SKM-1 (cell line): ENCODE data around the gene IFNB1.

Experiments used
- DNase-seq: peaks from one replicate; lab custom pipeline; 2025; ENCODE audit not compliant: unreplicated experiment; lab: John Stamatoyannopoulos, UW

IFNB1 gene

GRCh38 chr9:21077781-21078180, at the start of gene IFNB1:
IFNB1 (minus strand) TSS chr9:21077942; CDS start chr9:21077869, 73 bp downstream.
- no peak for DNase-seq

GRCh38 chr9:21121595-21122251, 44.0 kb upstream of the IFNB1 start:
- no peak for DNase-seq

GRCh38 chr9:21121079-21121478, 43.3 kb upstream of the IFNB1 start:
- no peak for DNase-seq

- DNase-seq = peak; percentile 91
These were observed 41.5 kb upstream of the IFNB1 start for GRCh38 chr9:21119093-21119770.

GRCh38 chr9:21114311-21114710, 36.6 kb upstream of the IFNB1 start:
- no peak for DNase-seq

GRCh38 chr9:21110708-21111576, 33.2 kb upstream of the IFNB1 start:
- peak; percentile 37 for DNase-seq

GRCh38 chr9:21104787-21105186, 27.0 kb upstream of the IFNB1 start:
- peak; percentile 85 for DNase-seq

GRCh38 chr9:21102305-21102704, 24.6 kb upstream of the IFNB1 start:
- DNase-seq = no peak

- no peak for DNase-seq
These were observed 20.1 kb upstream of the IFNB1 start for GRCh38 chr9:21097817-21098216.

GRCh38 chr9:21096901-21097255, 19.1 kb upstream of the IFNB1 start:
- DNase-seq = no peak

GRCh38 chr9:21096172-21096900, 18.6 kb upstream of the IFNB1 start:
- no peak for DNase-seq

- no peak for DNase-seq
These were observed 17.8 kb upstream of the IFNB1 start for GRCh38 chr9:21095561-21095960.

GRCh38 chr9:21086538-21086937, 8.8 kb upstream of the IFNB1 start:
- DNase-seq = no peak

- DNase-seq = no peak
These were observed 7.3 kb upstream of the IFNB1 start for GRCh38 chr9:21085005-21085404.

- DNase-seq = no peak
These were observed 6.6 kb upstream of the IFNB1 start for GRCh38 chr9:21084242-21084850.

GRCh38 chr9:21082671-21083070, 4.9 kb upstream of the IFNB1 start:
- no peak for DNase-seq

- DNase-seq = no peak
These were observed 4.3 kb upstream of the IFNB1 start for GRCh38 chr9:21081999-21082398.

- no peak for DNase-seq
These were observed 3.7 kb upstream of the IFNB1 start for GRCh38 chr9:21081451-21081850.

GRCh38 chr9:21080793-21081192, 3.1 kb upstream of the IFNB1 start:
- DNase-seq = no peak

- no peak for DNase-seq
These were observed 960 bp upstream of the IFNB1 start for GRCh38 chr9:21078702-21079101.

- no peak for DNase-seq
These were observed 2.3 kb downstream of the IFNB1 start for GRCh38 chr9:21075484-21075883.
